ENCODE data around the gene AADACL4.

AADACL4 gene

DNA sequence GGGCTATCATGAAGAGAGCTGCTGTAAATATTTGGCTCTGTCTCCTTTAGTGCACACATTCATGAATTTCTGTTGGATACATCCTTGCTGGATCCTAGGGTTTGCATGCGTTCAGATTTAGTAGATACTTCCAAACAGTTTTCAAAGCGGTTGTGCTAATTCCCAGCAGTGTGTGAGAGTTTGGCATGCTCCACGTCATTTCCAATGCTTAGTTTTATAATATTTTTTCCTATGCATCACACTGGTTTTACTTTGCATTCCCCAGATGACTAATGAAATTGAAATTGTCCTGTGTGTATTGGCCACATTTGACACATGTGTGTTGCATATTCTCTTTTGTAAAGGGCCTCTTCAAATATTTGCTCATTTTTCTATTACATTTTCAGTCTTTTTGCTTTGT, 53.5 kb downstream of the AADACL4 start:
- no peak for TF ChIP-seq CTCF (IDR thresholded peaks at IDR 0.05; ENCODE audit: poor library complexity, severe bottlenecking)
- H3K36me3 ChIP-seq (ENCODE audit: low read depth): no peaks in the 10 kb centered on the region
- H3K4me1 ChIP-seq (ENCODE audit: insufficient read depth, poor library complexity, severe bottlenecking): no peaks in the 10 kb centered on the region
- no peaks in the 10 kb centered on the region for H3K27me3 ChIP-seq (ENCODE audit: insufficient read depth, poor library complexity, severe bottlenecking)
- no peak overlapping the region for H3K27ac ChIP-seq (ENCODE audit: poor library complexity, severe bottlenecking)
- no peaks in the 10 kb centered on the region for H3K9me3 ChIP-seq (ENCODE audit: severe bottlenecking)
- no peak for DNase-seq (ENCODE audit: low spot score)
- H3K4me3 ChIP-seq (ENCODE audit: severe bottlenecking): no peak overlapping the region
- ATAC-seq (ENCODE audit: low read depth): no peak

GRCh38 chr1:12703821-12704451, 60.1 kb downstream of the AADACL4 start:
- no peak overlapping the region for H3K4me3 ChIP-seq (ENCODE audit: severe bottlenecking)
- no peaks in the 10 kb centered on the region for H3K9me3 ChIP-seq (ENCODE audit: severe bottlenecking)
- no peaks in the 10 kb centered on the region for H3K36me3 ChIP-seq (ENCODE audit: low read depth)
- no peaks in the 10 kb centered on the region for H3K27me3 ChIP-seq (ENCODE audit: insufficient read depth, poor library complexity, severe bottlenecking)
- no peak overlapping the region for H3K27ac ChIP-seq (ENCODE audit: poor library complexity, severe bottlenecking)
- H3K4me1 ChIP-seq (ENCODE audit: insufficient read depth, poor library complexity, severe bottlenecking): no peaks in the 10 kb centered on the region
- ATAC-seq (ENCODE audit: low read depth) (no peak), DNase-seq (ENCODE audit: low spot score) (no peak)
- no peak for TF ChIP-seq CTCF (IDR thresholded peaks at IDR 0.05; ENCODE audit: poor library complexity, severe bottlenecking)

GRCh38 chr1:12706061-12706460, 62.2 kb downstream of the AADACL4 start:
- no peaks in the 10 kb centered on the region for H3K27me3 ChIP-seq (ENCODE audit: insufficient read depth, poor library complexity, severe bottlenecking)
- H3K4me1 ChIP-seq (ENCODE audit: insufficient read depth, poor library complexity, severe bottlenecking): no peaks in the 10 kb centered on the region
- ATAC-seq (ENCODE audit: low read depth) (no peak), DNase-seq (ENCODE audit: low spot score) (no peak)
- H3K36me3 ChIP-seq (ENCODE audit: low read depth): no peaks in the 10 kb centered on the region
- H3K9me3 ChIP-seq (ENCODE audit: severe bottlenecking): no peaks in the 10 kb centered on the region
- no peak overlapping the region for H3K27ac ChIP-seq (ENCODE audit: poor library complexity, severe bottlenecking)
- no peak for TF ChIP-seq CTCF (IDR thresholded peaks at IDR 0.05; ENCODE audit: poor library complexity, severe bottlenecking)
- no peak overlapping the region for H3K4me3 ChIP-seq (ENCODE audit: severe bottlenecking)

GRCh38 chr1:12708396-12709090, 64.7 kb downstream of the AADACL4 start:
- no peak for DNase-seq (ENCODE audit: low spot score)
- Histone ChIP-seq H3K27me3 (ENCODE audit: insufficient read depth, poor library complexity, severe bottlenecking) (no peaks in the 10 kb centered on the region), H3K27ac (ENCODE audit: poor library complexity, severe bottlenecking) (no peak overlapping the region), H3K9me3 (ENCODE audit: severe bottlenecking) (no peaks in the 10 kb centered on the region), H3K4me1 (ENCODE audit: insufficient read depth, poor library complexity, severe bottlenecking) (no peaks in the 10 kb centered on the region), H3K4me3 (ENCODE audit: severe bottlenecking) (no peak overlapping the region), H3K36me3 (ENCODE audit: low read depth) (no peaks in the 10 kb centered on the region)
- no peak for ATAC-seq (ENCODE audit: low read depth)
- no peak for TF ChIP-seq CTCF (IDR thresholded peaks at IDR 0.05; ENCODE audit: poor library complexity, severe bottlenecking)

DNA sequence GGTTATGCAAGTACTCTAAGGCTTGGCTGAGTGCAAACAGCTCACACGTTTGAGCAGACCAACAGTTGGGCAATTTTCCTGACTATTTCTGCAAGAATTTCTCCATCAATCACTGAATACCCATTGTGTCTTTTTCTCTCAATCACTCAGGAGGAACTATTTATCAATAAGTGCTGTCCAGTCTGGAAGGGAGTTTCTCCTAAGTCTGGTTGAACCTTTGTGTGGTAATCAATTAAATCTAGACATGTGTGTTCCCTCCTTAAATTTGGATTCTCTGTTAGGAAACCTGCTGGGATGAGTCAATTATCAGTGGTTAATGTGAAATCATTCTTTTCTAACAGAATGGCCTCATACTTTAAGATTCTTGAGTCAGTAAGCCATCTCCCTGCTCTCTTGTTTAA, 65.2 kb downstream of the AADACL4 start:
- no peak overlapping the region for H3K4me3 ChIP-seq (ENCODE audit: severe bottlenecking)
- no peaks in the 10 kb centered on the region for H3K9me3 ChIP-seq (ENCODE audit: severe bottlenecking)
- H3K27ac ChIP-seq (ENCODE audit: poor library complexity, severe bottlenecking): no peak overlapping the region
- no peaks in the 10 kb centered on the region for H3K27me3 ChIP-seq (ENCODE audit: insufficient read depth, poor library complexity, severe bottlenecking)
- no peaks in the 10 kb centered on the region for H3K4me1 ChIP-seq (ENCODE audit: insufficient read depth, poor library complexity, severe bottlenecking)
- no peak for DNase-seq (ENCODE audit: low spot score)
- no peak for ATAC-seq (ENCODE audit: low read depth)
- H3K36me3 ChIP-seq (ENCODE audit: low read depth): no peaks in the 10 kb centered on the region
- TF ChIP-seq CTCF (IDR thresholded peaks at IDR 0.05; ENCODE audit: poor library complexity, severe bottlenecking): no peak

All from RWPE2 (cell line).